GM19099 (cell line): ENCODE measurements around the gene TDRD3.

Source experiments
- POLR2A ChIP-seq: IDR thresholded peaks from 3 replicates; pipeline ENCODE4 v1.6.1; 2011; ENCODE audit warnings: low read depth; ENCODE audit not compliant: insufficient read length; ENCODE audit errors: extremely low read depth

TDRD3 gene

DNA sequence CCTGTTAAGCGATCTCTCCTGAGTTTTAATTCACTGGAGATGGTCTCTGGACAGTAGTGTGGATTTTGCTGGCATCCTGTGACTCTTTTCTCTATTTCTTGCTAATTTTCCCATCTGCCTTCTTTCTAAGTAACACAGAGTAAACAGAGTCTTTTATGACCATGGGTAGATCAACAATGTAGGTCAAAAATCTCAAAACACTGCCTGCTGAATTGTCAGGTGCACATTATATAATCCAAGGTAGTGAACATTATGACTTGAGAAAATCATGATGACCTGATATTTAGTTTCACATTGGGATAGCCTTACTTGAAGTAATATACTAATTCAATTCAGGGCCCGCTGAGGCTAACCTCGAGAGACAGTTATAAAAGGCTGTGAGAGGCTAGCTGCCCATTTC, 180.7 kb downstream of the TDRD3 start:
- TF ChIP-seq POLR2A = no peak

DNA sequence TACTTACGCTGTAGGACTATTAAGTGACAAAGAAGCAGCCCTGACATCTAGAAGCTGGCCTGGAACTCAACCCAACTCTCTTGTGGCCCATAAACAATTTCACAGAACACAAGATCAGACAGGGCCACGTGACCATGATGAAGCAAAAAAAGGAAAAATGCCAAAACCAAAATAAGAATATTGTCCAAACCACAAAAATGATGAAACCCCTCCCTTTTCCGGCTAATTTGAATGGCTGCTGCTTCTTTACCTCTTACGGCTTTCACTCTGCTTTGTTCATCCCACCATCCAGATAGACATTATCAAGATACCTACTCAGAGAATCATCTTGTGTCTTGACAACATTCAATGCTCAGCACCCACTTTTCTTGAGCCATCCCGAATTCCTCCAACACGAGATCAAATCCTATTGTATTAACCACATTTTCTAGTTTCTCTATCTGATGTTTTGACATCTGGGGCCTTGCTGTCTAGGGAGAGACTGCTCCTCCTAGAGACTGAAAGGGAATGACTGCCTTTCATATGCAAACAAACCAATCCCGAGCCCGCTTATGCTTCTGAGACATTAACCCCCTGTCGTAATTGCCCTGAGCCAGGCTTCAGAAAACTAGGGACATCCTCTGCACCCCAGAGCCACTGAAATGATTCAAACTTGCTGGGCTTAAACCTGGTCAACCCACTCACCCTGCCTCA, 186.3 kb downstream of the TDRD3 start:
- TF ChIP-seq POLR2A = no peak

DNA sequence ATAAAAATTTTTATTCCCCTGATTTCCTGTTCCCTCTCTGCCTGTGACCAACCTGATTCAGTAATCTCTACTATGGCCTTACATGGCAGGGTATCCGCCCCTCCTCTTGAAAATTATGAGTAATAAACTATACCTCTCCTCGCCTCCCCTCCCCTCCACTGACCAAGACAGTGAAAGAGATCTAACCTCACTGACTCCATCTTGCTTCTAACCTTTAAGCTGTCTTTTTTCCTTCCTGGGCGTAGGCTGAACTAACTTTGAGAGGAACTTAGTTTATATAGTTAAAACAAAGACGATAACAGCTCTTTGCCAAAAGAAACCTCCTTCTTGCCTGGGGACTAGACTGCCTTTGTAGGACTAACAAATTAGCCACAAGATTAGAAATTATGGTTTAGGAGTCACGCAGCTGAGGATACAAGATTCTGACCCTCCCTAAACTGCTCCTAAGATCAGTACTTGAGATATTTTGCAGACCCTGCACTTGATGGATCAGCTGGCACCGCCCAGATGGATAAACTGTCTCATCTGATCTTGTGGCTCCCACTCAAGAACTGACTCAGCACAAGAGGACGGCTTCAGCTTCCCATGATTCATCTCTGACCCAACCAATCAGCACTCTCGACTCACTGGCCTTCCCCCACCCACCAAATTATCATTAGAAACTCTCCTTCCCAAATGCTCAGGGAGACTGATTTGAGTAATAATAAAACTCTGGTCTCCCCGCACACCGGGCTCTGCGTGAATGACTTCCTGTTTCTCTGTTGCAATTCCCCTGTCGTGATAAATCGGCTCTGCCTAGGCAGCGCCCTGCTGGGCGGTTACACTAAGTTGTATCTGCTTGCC, 187.1 kb downstream of the TDRD3 start:
- TF ChIP-seq POLR2A = no peak

DNA sequence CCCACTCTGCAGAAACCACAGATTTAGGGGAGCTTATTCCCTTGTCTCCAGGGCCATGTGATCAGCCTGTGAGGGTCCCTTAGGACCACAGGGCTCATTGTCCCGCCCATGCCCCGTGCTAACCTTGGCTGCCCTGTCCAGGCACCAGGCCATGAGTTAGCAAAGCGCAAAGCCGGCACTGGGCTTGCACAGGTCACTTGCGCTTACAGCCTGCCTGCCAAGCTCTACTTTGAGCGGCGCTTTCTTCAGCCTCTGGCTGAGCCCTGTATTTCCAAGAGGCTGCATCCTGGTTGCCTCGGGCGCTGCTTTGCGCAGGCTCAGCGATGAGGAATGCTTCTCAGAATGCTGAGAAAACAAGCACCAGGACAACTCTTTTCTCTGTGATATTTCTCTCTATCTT, 188.0 kb downstream of the TDRD3 start:
- TF ChIP-seq POLR2A = no peak

DNA sequence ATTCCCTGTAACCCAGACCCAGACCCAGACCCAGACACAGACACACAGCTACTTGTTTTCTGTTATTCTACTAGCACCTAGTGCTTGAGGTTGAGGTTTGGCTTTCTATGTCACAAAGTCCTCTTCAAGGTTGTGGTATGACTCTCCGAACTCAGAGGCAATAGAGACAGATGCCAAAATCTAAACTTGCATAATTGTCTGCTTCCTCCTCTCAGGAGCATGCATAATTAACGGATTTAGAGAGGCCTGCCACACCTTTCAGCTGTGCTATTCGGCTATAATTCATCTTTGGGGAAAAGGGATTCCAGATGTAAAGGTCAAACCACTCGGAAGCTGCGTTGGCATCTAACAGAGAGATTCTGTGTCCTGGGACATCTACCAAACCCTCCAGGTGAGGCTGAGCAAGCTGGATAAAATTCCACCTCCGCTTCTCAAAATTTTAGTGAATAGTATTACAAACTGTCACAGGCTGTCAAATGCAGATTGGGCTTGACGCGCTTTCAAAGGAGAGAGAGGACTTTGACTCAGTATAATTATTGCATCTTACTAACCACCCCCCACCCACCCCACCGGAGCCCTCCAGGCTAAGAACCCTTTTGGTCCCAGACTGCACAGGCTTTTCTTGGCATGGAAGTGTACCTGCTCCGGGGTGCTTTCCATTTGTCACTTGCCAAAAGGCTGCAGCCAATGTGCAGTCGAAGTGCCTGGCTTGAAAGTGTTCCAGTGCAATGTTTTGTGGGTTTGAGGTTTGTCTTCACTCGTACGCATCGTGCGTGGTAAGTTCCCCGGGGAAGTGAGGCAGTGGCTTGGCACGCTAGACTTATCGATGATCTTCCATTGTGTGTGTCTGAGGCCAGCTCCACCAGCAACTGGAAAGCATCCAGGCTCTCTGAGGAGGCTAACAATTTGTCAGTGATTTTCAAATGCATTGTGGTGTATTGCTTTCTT, 194.1 kb downstream of the TDRD3 start:
- no peak for TF ChIP-seq POLR2A

DNA sequence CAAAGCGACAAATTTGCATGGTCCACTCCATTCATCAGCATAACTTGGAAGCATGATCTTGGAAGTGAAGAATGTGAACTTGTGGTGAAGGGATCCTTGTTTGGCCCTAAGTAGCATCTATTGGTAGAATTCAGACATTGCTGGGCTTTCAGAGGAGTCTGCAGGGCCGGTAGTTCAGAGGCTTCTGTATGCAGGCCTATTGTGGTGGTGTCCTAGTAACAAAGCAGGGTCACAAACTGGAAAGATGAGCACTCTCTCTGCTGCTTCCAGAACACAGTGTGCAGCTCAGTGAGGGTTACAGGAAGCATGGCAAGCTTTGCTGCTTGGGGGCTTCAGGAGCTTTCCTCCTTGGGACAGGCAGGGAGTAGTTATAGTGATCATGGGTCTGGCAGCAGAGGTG, 206.0 kb downstream of the TDRD3 start:
- no peak for TF ChIP-seq POLR2A

DNA sequence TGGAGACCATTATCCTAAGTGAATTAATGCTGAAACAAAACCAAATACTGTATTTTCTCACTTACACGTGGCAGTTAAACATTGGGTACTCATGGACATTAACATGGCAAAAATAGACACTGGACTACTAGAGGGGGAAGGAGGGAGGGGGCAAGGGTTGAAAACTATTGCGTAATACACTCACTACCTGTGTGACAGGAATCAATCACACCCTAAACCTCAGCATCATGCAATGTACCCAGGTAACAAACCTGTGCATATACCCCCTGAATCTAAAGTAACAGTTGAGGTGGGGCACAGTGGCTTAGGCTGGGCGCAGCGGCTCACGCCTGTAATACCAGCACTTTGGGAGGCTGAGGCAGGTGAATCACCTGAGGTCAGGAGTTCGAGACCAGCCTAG, 207.0 kb downstream of the TDRD3 start:
- TF ChIP-seq POLR2A = no peak

DNA sequence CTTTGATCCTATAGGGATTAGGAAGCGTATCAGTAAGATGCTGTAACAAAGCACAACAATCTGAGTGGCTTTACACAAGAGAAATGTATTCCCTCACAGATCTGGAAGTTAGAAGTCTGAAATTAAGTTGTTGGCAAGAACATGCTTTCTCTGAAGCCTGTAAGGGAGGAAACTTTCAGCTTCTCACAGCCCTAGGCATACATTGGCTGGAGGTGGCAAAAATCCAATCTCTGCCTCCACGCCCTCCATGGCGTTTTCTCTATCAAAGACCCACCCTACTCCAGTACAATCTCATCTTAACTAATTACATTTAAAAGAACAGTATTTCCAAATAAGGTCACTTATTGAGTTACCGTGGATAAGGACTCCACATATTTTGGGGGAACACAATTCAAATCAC, 211.9 kb downstream of the TDRD3 start:
- TF ChIP-seq POLR2A = no peak

DNA sequence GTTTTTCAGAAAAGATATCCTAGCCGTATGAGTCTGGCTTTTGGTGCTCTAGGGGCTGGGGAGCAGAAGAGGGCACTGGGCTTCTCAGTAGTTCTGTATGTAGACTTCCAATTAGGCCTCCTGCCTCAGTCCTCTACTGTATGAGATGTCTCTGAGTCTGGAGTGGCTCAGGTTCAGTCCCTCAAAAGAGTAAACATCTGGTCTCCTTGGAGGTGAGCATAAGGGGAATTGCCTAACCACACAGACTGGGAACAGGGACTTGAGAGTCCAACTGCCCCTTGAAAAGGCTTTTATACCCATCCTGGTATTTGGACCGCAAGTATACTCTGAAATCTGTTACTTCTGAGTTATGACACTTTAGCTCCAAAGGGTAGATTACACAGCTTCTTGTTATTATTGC, 214.5 kb downstream of the TDRD3 start:
- no peak for TF ChIP-seq POLR2A

DNA sequence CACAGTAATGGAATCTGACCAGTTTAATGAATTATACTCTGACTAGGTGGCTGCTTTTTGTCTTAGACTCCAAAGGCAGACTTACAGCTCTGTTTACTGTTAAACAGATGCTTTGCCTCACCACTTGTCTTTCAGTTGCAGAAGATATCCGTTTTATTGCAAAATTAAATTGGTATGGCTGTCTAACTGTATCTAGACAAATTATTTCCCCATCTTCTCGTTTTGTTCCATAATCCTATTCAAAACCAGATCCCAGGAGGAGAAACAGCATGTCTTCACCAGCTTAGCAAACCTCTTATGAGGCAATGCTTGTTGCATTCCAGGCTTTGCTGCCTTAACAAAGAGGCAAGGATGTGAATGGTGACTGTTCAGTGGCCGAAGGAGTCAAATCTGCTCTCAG, 215.6 kb downstream of the TDRD3 start:
- no peak for TF ChIP-seq POLR2A

DNA sequence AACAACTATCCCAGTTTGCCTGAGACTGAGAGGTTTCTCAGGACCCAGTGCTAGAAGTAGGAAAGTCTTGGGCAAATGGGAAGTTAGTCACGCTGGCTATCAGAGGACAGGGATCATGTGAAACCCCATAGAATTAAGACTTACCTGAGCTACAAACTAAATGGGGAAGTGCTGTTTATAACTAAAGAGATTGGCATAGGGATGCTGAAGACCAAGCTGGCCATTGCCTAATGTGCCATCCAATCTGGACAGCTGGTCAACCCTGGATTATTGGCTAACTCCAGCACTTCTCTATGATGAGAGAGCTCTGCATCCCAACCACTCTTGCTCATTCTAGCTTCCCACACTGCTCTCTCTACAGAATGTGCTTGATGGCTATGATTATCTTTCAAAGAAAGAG, 216.1 kb downstream of the TDRD3 start:
- no peak for TF ChIP-seq POLR2A

DNA sequence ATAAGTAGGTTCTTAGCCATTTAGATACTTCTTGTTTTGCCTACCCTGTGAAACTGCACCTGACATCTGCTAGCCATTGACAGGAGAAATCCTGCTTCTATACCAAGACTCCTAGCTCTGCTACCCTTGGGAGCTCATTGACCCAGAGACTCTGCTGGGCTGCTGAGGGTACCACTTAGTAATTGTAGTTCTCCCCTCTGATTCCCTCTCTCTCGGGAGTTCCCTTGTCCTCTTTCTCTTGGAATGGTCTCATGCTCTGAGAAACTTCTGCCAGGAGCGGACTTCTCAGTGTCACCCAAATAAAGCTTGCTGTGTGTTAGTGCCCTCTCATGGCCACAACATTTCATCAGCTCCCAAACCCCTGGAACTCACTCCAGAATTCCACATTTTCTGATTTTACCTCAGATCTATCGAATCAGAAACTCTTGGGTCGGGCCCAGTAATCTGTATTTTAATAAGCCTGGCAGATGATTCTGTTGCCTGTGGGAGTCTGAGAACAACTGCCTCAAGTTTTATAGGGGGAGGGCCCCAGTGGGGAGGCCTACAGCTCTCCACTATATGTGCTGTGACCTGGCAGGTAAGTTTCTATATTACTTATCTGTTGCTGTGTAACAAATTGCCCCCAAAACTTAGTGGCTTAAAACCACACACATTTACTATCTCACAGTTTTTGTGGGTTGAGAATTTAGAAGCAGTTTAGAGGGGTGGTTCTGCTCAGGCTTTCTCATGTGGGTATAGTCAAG, 221.1 kb downstream of the TDRD3 start:
- no peak for TF ChIP-seq POLR2A

DNA sequence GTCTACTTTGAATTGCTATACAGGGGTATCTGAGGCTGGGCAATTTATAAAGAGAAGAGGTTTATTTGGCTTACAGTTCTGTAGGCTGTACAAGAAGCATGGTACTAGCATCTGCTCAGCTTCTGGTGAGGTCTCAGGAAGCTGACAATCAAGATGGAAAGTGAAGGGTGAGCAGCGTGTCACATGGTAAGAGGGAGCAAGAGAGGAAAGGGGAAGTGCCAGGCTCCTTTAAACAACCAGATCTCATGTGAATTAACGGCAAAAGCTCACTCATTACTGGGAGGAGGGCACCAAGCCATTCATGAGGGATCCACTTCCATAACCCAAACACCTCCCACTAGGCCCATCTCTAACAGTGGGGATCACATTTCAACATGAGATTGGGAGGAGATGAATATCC, 222.4 kb downstream of the TDRD3 start:
- TF ChIP-seq POLR2A = no peak

DNA sequence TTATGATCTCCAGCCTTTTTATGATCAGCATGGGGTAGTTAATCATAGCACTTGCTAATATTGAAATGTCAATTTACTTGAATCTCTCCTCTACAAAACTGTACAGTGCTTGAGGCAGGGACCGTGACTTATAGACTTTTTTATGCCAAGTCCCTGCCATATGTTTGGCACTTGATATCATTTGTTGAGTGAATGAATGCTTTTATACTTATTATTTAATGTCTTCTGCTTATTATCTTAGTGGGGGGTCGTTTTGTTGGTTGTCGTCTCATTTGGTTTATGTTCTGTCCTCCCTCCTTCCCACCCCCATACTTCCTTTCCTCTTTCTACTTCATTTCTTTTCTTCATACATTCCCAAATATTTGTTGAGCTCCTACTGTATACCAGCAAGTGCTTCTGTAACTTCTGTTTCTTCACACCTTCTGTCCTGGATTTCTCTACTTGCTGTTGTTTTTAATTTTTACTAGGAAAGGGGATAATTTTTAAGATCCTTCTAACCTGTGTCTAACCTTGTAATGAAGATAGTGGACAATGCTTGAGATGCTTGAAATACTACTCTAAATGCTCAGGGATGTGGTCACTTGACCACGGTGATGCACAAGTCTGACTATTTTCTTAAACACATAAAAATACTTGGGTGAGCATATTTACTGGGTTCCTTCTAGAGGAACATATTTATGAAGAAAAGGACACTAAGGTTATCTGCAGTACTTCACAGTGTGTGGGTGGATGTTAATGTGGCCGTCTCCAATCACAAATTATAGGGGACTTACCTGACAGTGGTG, 223.8 kb downstream of the TDRD3 start:
- no peak for TF ChIP-seq POLR2A

DNA sequence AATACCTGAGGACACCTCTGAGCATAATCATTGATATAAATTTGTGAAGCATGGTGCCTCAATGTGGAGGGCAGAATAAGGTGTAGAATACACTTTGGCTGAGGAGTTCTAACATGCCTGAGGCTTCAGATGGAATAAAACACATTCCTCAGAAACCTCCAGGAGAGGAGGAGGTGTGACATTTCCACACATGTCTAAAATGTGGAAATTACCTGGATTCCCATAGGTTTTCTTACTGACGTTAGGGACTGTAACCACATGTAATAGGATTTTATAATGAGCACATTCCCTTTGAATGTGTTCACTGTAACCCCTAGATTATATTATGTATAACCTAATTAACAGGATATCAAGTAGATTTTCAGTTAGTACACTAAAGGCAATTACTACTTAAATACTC, 226.1 kb downstream of the TDRD3 start:
- TF ChIP-seq POLR2A = no peak
